K562 (cell line): ENCODE measurements around the gene AGPAT3. TPM values are rescaled to one million over a fixed set of nuclear protein-coding genes. Genes with fewer than 3 reads are reported as not detected.
A peak's percentile ranks its signal among the peaks of the same experiment; 100 is the strongest.

Experiments used
- ARNT ChIP-seq, 2 experiments: fragments of 450-650 bp; IDR thresholded peaks; 2 replicates each; pipeline ENCODE4 v1.6.1; 2016; ENCODE audit warnings: mild to moderate bottlenecking in 1 of 2
- ESRRB ChIP-seq: fragments of 250-450 bp; sonication (Bioruptor Pico); IDR thresholded peaks from 2 replicates; pipeline ENCODE4 v1.5.0; 2020; ENCODE audit warnings: mild to moderate bottlenecking, moderate library complexity, borderline replicate concordance
- HDGF ChIP-seq: fragments of 450-650 bp; IDR thresholded peaks from 2 replicates; pipeline ENCODE4 v1.6.1; 2016
- HNRNPH1 ChIP-seq: fragments of 200-400 bp; formaldehyde crosslinking; optimal IDR thresholded peaks from 2 replicates; pipeline ENCODE3; 2017; ENCODE audit warnings: low read depth, mild to moderate bottlenecking, low read length, moderate library complexity
- IRF2 ChIP-seq: sonication (generic); formaldehyde crosslinking; IDR thresholded peaks from 2 replicates; pipeline ENCODE4 v1.8.1; 2022; ENCODE audit warnings: mild to moderate bottlenecking, missing genetic modification reagents
- KLF10 ChIP-seq: fragments of 250-450 bp; sonication (Bioruptor Pico); IDR thresholded peaks from 2 replicates; pipeline ENCODE4 v1.6.1; 2021; ENCODE audit warnings: matching md5 sums
- NR2C2 ChIP-seq, 2 experiments: fragments of 200-800 bp in 1 of 2; sonication (Bioruptor generic) in 1 of 2; sonication (generic) in 1 of 2; formaldehyde crosslinking in 1 of 2; IDR thresholded peaks; 2 replicates each; pipeline versions ENCODE4 v1.6.1 to v1.8.0; 2016 to 2022; ENCODE audit warnings: mild to moderate bottlenecking in 1 of 2, missing compliant biosample characterization in 1 of 2, missing genetic modification characterization in 1 of 2, missing genetic modification reagents in 1 of 2
- NR3C1 ChIP-seq: sonication (generic); formaldehyde crosslinking; IDR thresholded peaks from 2 replicates; pipeline ENCODE4 v1.8.1; 2022; ENCODE audit warnings: missing genetic modification reagents
- PKNOX1 ChIP-seq: fragments of 450-650 bp; IDR thresholded peaks from 2 replicates; pipeline ENCODE4 v1.6.1; 2016
- SMAD4 ChIP-seq: fragments of 250-450 bp; sonication (Bioruptor Pico); conservative IDR thresholded peaks from 2 replicates; pipeline ENCODE4 v1.8.0; 2021; ENCODE audit warnings: inconsistent platforms, mild to moderate bottlenecking, moderate library complexity
- SMARCB1 ChIP-seq: IDR thresholded peaks from 2 replicates; pipeline ENCODE4 v1.6.1; 2011; ENCODE audit warnings: improper control_type of control experiment, low read depth; ENCODE audit not compliant: insufficient read length
- SREBF2 ChIP-seq: sonication (generic); formaldehyde crosslinking; IDR thresholded peaks from 2 replicates; pipeline ENCODE4 v1.4.0; 2020; ENCODE audit warnings: mild to moderate bottlenecking, missing genetic modification reagents
- TCF15 ChIP-seq: fragments of 250-450 bp; sonication (Bioruptor Pico); IDR thresholded peaks from 2 replicates; pipeline ENCODE4 v1.8.0; 2022; ENCODE audit warnings: moderate library complexity, mild to moderate bottlenecking, inconsistent platforms
- TCF7 ChIP-seq: sonication (generic); IDR thresholded peaks from 2 replicates; pipeline ENCODE4 v1.6.1; 2016; ENCODE audit warnings: antibody characterized with exemption, borderline replicate concordance
- ZNF407 ChIP-seq: fragments of 450-650 bp; IDR thresholded peaks from 2 replicates; pipeline ENCODE4 v1.6.1; 2016; ENCODE audit warnings: low read depth
- polyA plus RNA-seq, 8 experiments: library from polyadenylated mRNA; depleted of rRNA in 4 of 8; stranded (reverse) in 5 of 8; unstranded in 3 of 8; fragments of >200 nt; fragmentation: Nextera tagmentation in 2 of 8; fragmentation: Illumina TruSeq in 1 of 8; extraction: Ambion mirVana in 2 of 8; extraction: Trizol in 1 of 8; gene quantifications; 2 replicates each; pipeline versions ENCODE4 v1.2.1 to v1.2.3, GENCODE V29; 2011 to 2014; ENCODE audit warnings: inconsistent platforms in 1 of 8, missing spikeins in 1 of 8
- total RNA-seq, 7 experiments: library from RNA; depleted of rRNA in 6 of 7; stranded (reverse); fragments of >200 nt in 6 of 7; fragmentation: Illumina TruSeq in 2 of 7; extraction: Trizol in 2 of 7; gene quantifications; 2 replicates each; pipeline versions ENCODE4 v1.2.1 to v1.2.3, GENCODE V29; 2011 to 2021; ENCODE audit warnings: low replicate concordance in 1 of 7

Gene AGPAT3
- total and polyA plus RNA-seq, 9 of the 15 experiments (the other 6 are each of a cell fraction or from before 2014, with no cell fraction given): 1.5 to 88.4 (median 35.7) TPM

- no peak; the same call in 1 of the 2 replicates for TF ChIP-seq TCF7
- no peak for TF ChIP-seq ESRRB (CRISPR knock-in tag)
- 0 out of 2 replicates have a peak, but pooled peaks have one; percentile 24 for TF ChIP-seq NR3C1
- no peak for TF ChIP-seq HNRNPH1
- TF ChIP-seq PKNOX1: peak; percentile 58
- no peak for TF ChIP-seq ZNF407
- TF ChIP-seq SREBF2 (CRISPR knock-in tag): no peak
- no peak for TF ChIP-seq ARNT (IDR thresholded peaks at IDR 0.05)
- no peak for TF ChIP-seq HDGF
- TF ChIP-seq SMARCB1: no peak
- TF ChIP-seq KLF10 (CRISPR knock-in tag): no peak
- peak; percentile 32 for TF ChIP-seq SMAD4 (CRISPR knock-in tag)
- peak; percentile 54; the same call in 1 of the 2 replicates for TF ChIP-seq NR2C2 (CRISPR knock-in tag; IDR thresholded peaks at IDR 0.05)
- TF ChIP-seq NR2C2 (tag; IDR thresholded peaks at IDR 0.05): no peak
- no peak for TF ChIP-seq TCF15 (CRISPR knock-in tag)
- TF ChIP-seq IRF2 (CRISPR knock-in tag): no peak
Measured at GRCh38 chr21:44011579-44012473, 146.8 kb downstream of the AGPAT3 start, which contains the start of gene TRAPPC10 (continued).
